ENCODE measurements around the gene GMPPA. TPM values are rescaled to one million over a fixed set of nuclear protein-coding genes. Genes with fewer than 3 reads are reported as not detected.

GMPPA gene
- total and polyA plus RNA-seq, 4 donors = 18.8 to 48.9 (median 38.7) TPM

DNA sequence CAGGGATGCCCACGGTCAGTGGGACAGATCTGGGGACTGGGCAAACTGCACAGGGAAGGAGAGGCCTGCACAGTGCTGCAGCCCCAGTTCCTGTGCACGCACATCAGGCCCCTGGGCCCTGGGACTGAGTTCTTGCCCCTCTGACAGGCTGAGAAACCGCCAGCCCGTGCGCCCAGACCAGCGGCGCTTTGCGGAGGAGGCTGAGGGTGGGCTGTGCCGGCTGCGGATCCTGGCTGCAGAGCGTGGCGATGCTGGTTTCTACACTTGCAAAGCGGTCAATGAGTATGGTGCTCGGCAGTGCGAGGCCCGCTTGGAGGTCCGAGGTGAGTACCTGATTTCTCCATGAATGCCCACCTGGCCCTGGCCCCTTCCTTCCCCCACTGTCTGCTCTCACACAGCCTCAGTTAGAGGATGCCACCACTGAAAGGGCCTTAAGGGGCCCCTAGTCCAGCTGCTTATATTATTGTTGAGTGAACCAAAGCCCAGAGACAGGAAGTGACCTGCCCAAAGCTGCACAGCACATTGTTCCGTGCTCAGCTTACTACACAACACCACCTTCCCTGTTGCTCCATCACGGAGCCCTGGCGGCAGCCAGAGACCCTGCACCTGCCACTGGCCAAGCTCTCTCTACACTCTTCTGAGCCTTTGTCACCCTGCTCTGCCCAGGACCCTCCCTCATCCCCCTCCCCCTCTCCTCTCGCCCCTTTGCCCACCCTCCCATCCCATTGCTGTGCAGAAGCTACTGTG, 34.2 kb upstream of the GMPPA start:
- Histone ChIP-seq H3K27ac (ENCODE audit: low read depth in 1 of 2, low read length in 1 of 2) (no peak overlapping the region), H3K9ac (ENCODE audit: insufficient read depth in 1 of 2, low read length in 2 of 2) (no peak overlapping the region), H3K9me3 (ENCODE audit: control insufficient read depth in 4 of 4, insufficient read depth in 3 of 4, low read length in 3 of 4) (no peaks in the 10 kb centered on the region), H3K36me3 (ENCODE audit: control insufficient read depth in 4 of 4, insufficient read depth in 4 of 4, low read length in 4 of 4) (peaks cover 0 to 7% (median under 1%) of the 10 kb centered on the region in 4 donors), H3K27me3 (ENCODE audit: control insufficient read depth in 3 of 3, insufficient read depth in 3 of 3, low read length in 2 of 3) (no peaks in the 10 kb centered on the region), H3K4me3 (no peak overlapping the region), H3K4me1 (ENCODE audit: control insufficient read depth in 5 of 5, insufficient read depth in 5 of 5, low read length in 5 of 5) (peaks cover 0 to 21% (median 7%) of the 10 kb centered on the region in 5 donors)
- no peak for DNase-seq
- 88 to 92% methylated on average over 21 of the region's 21 CpGs for WGBS, 2 donors
- no peak for ATAC-seq (ENCODE audit: insufficient read depth, low FRiP score)
- TF ChIP-seq, protein P1, sequence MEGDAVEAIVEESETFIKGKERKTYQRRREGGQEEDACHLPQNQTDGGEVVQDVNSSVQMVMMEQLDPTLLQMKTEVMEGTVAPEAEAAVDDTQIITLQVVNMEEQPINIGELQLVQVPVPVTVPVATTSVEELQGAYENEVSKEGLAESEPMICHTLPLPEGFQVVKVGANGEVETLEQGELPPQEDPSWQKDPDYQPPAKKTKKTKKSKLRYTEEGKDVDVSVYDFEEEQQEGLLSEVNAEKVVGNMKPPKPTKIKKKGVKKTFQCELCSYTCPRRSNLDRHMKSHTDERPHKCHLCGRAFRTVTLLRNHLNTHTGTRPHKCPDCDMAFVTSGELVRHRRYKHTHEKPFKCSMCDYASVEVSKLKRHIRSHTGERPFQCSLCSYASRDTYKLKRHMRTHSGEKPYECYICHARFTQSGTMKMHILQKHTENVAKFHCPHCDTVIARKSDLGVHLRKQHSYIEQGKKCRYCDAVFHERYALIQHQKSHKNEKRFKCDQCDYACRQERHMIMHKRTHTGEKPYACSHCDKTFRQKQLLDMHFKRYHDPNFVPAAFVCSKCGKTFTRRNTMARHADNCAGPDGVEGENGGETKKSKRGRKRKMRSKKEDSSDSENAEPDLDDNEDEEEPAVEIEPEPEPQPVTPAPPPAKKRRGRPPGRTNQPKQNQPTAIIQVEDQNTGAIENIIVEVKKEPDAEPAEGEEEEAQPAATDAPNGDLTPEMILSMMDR (IDR thresholded peaks at IDR 0.05; ENCODE audit: control extremely low read depth, extremely low read depth) = no peak

GRCh38 chr2:219465659-219466561, 32.8 kb upstream of the GMPPA start:
- 87 to 94% methylated on average over 47 of the region's 47 CpGs for WGBS, 2 donors
- Histone ChIP-seq H3K4me1 (ENCODE audit: control insufficient read depth in 5 of 5, insufficient read depth in 5 of 5, low read length in 5 of 5) (peaks cover 0 to 6% (median 3%) of the 10 kb centered on the region in 5 donors), H3K9ac (ENCODE audit: insufficient read depth in 1 of 2, low read length in 2 of 2) (no peak overlapping the region), H3K27ac (ENCODE audit: low read depth in 1 of 2, low read length in 1 of 2) (no peak overlapping the region), H3K36me3 (ENCODE audit: control insufficient read depth in 4 of 4, insufficient read depth in 4 of 4, low read length in 4 of 4) (peaks cover 0 to 7% (median under 1%) of the 10 kb centered on the region in 4 donors), H3K4me3 (no peak overlapping the region), H3K9me3 (ENCODE audit: control insufficient read depth in 4 of 4, insufficient read depth in 3 of 4, low read length in 3 of 4) (no peaks in the 10 kb centered on the region), H3K27me3 (ENCODE audit: control insufficient read depth in 3 of 3, insufficient read depth in 3 of 3, low read length in 2 of 3) (no peaks in the 10 kb centered on the region)
- DNase-seq (no peak), ATAC-seq (ENCODE audit: insufficient read depth, low FRiP score) (no peak)
- TF ChIP-seq, protein P1 (IDR thresholded peaks at IDR 0.05; ENCODE audit: control extremely low read depth, extremely low read depth) = no peak

- Histone ChIP-seq H3K9ac (ENCODE audit: insufficient read depth in 1 of 2, low read length in 2 of 2) (no peak overlapping the region), H3K27ac (ENCODE audit: low read depth in 1 of 2, low read length in 1 of 2) (no peak overlapping the region), H3K4me3 (no peak overlapping the region), H3K9me3 (ENCODE audit: control insufficient read depth in 4 of 4, insufficient read depth in 3 of 4, low read length in 3 of 4) (peaks cover 0 to 2% (median 0%) of the 10 kb centered on the region in 4 donors), H3K27me3 (ENCODE audit: control insufficient read depth in 3 of 3, insufficient read depth in 3 of 3, low read length in 2 of 3) (no peaks in the 10 kb centered on the region), H3K4me1 (ENCODE audit: control insufficient read depth in 5 of 5, insufficient read depth in 5 of 5, low read length in 5 of 5) (peaks cover 0 to 3% (median 0%) of the 10 kb centered on the region in 5 donors), H3K36me3 (ENCODE audit: control insufficient read depth in 4 of 4, insufficient read depth in 4 of 4, low read length in 4 of 4) (peaks cover 0 to 7% (median under 1%) of the 10 kb centered on the region in 4 donors)
- ATAC-seq (ENCODE audit: insufficient read depth, low FRiP score) (no peak), DNase-seq (no peak)
- 83 to 85% methylated on average over 28 of the region's 28 CpGs for WGBS, 2 donors
- TF ChIP-seq, protein P1 (IDR thresholded peaks at IDR 0.05; ENCODE audit: control extremely low read depth, extremely low read depth) = no peak
These were observed 31.6 kb upstream of the GMPPA start for GRCh38 chr2:219466816-219467735.

All from lung (tissue), 12 donors.